Neuronal stem cell (in vitro differentiated cells): ENCODE data around the gene ARSJ.

ENCODE experiments used
- DNase-seq: peaks from one replicate; pipeline ENCODE4 v3.0.0-alpha.2; 2013; ENCODE audit warnings: low spot score
- H2AFZ ChIP-seq: one replicate; pipeline ENCODE4 v1.6.1; 2013; ENCODE audit warnings: mild to moderate bottlenecking, low read length, inconsistent platforms
- H2AK5ac ChIP-seq: 2 replicates; pipeline ENCODE4 v1.6.1; 2013; ENCODE audit warnings: low read depth, mild to moderate bottlenecking, inconsistent platforms, low read length, moderate library complexity, mixed read lengths
- H2BK120ac ChIP-seq: 2 replicates; pipeline ENCODE4 v1.6.1; 2013; ENCODE audit warnings: low read depth, mild to moderate bottlenecking, inconsistent platforms, low read length, moderate library complexity, mixed read lengths
- H2BK12ac ChIP-seq: one replicate; pipeline ENCODE4 v1.6.1; 2013; ENCODE audit warnings: low read length, inconsistent platforms
- H2BK15ac ChIP-seq: 2 replicates; pipeline ENCODE4 v1.6.1; 2013; ENCODE audit warnings: mild to moderate bottlenecking, low read length, inconsistent platforms, mixed read lengths
- H2BK5ac ChIP-seq: one replicate; pipeline ENCODE4 v1.6.1; 2013; ENCODE audit warnings: inconsistent platforms, mild to moderate bottlenecking, low read length, moderate library complexity
- H3K14ac ChIP-seq: one replicate; pipeline ENCODE4 v1.6.1; 2013; ENCODE audit warnings: low read length, inconsistent platforms
- H3K18ac ChIP-seq: 2 replicates; pipeline ENCODE4 v1.6.1; 2013; ENCODE audit warnings: low read length, inconsistent platforms
- H3K23ac ChIP-seq: 2 replicates; pipeline ENCODE4 v1.6.1; 2013; ENCODE audit warnings: low read depth, mild to moderate bottlenecking, mixed read lengths, low read length, inconsistent platforms; ENCODE audit not compliant: poor library complexity
- H3K27ac ChIP-seq: replicated peaks from 3 replicates; pipeline ENCODE4 v1.5.1; 2013; ENCODE audit warnings: low read length, inconsistent platforms
- H3K27me3 ChIP-seq, 3 experiments: 2 replicates each; pipeline ENCODE4 v1.6.1; 2013; ENCODE audit warnings: low read length in 3 of 3, mild to moderate bottlenecking in 2 of 3, inconsistent platforms in 1 of 3, low read depth in 1 of 3, mixed read lengths in 1 of 3, moderate library complexity in 1 of 3; ENCODE audit not compliant: control insufficient read depth in 3 of 3, insufficient read depth in 3 of 3
- H3K36me3 ChIP-seq, 2 donors: replicated peaks in 1 of 2; 2 replicates each; pipeline ENCODE4 v1.6.1; 2013; ENCODE audit warnings: low read length in 2 of 2; ENCODE audit not compliant: control insufficient read depth in 2 of 2, insufficient read depth in 2 of 2
- H3K4ac ChIP-seq: 2 replicates; pipeline ENCODE4 v1.6.1; 2013; ENCODE audit warnings: inconsistent platforms, mild to moderate bottlenecking, low read length, moderate library complexity
- H3K4me1 ChIP-seq, 2 donors: 1 replicate in 1 of 2; 2 replicates in 1 of 2; pipeline ENCODE4 v1.6.1; 2013; ENCODE audit warnings: low read length in 2 of 2, low read depth in 1 of 2; ENCODE audit not compliant: control insufficient read depth in 2 of 2, insufficient read depth in 1 of 2
- H3K4me2 ChIP-seq: one replicate; pipeline ENCODE4 v1.6.1; 2013; ENCODE audit warnings: mild to moderate bottlenecking, low read length, inconsistent platforms; ENCODE audit not compliant: insufficient read depth, poor library complexity, severe bottlenecking
- H3K4me3 ChIP-seq, 2 donors: 2 replicates each; pipeline ENCODE4 v1.5.1; 2013; ENCODE audit warnings: low read length in 2 of 2, mild to moderate bottlenecking in 2 of 2, inconsistent platforms in 1 of 2, moderate library complexity in 1 of 2
- H3K79me1 ChIP-seq: one replicate; pipeline ENCODE4 v1.6.1; 2013; ENCODE audit warnings: low read depth, mild to moderate bottlenecking, inconsistent platforms, low read length, moderate library complexity
- H3K9ac ChIP-seq: one replicate; pipeline ENCODE4 v1.6.1; 2013; ENCODE audit warnings: mild to moderate bottlenecking, low read depth, low read length, inconsistent platforms; ENCODE audit not compliant: poor library complexity
- H3K9me3 ChIP-seq, 2 donors: replicated peaks in 1 of 2; 2 replicates each; pipeline versions ENCODE3 to v1.6.1; 2013; ENCODE audit warnings: low read length in 2 of 2, mild to moderate bottlenecking in 2 of 2, inconsistent platforms in 1 of 2, low read depth in 1 of 2, mixed read lengths in 1 of 2, moderate library complexity in 1 of 2; ENCODE audit not compliant: control insufficient read depth in 2 of 2, insufficient read depth in 1 of 2
- H4K8ac ChIP-seq: one replicate; pipeline ENCODE4 v1.6.1; 2013; ENCODE audit warnings: low read depth, mild to moderate bottlenecking, inconsistent platforms, low read length, moderate library complexity
- H4K91ac ChIP-seq: one replicate; pipeline ENCODE4 v1.6.1; 2013; ENCODE audit warnings: low read length, low read depth, mild to moderate bottlenecking, inconsistent platforms; ENCODE audit not compliant: poor library complexity
- WGBS, 2 donors: extraction: QIAGEN DNeasy Blood & Tissue Kit; methylation state at CpG; one replicate each; pipeline ENCODE4 v1.1.7; 2013; ENCODE audit warnings: missing lambda C conversion rate in 2 of 2, mixed read lengths in 1 of 2; ENCODE audit not compliant: insufficient read length in 2 of 2, insufficient replicate concordance in 1 of 2; ENCODE audit errors: extremely low coverage in 2 of 2; 5-methylcytosine and 5-hydroxymethylcytosine counted together

The ARSJ gene

GRCh38 chr4:113997206-113997605 is 17.8 kb upstream of the ARSJ start:
- no peaks in the 10 kb centered on the region for H3K79me1 ChIP-seq
- no peak overlapping the region for H3K27ac ChIP-seq
- H2BK120ac ChIP-seq, result no peak overlapping the region
- no peak overlapping the region for H2BK15ac ChIP-seq
- H2BK12ac ChIP-seq, result no peak overlapping the region
- no peak overlapping the region for H3K14ac ChIP-seq
- no peak overlapping the region for H3K23ac ChIP-seq
- no peak overlapping the region for H2AFZ ChIP-seq
- no peak overlapping the region for H4K91ac ChIP-seq
- DNase-seq, result no peak
- H3K27me3 ChIP-seq, result peaks cover 0 to 9% (median 0%) of the 10 kb centered on the region in 3 experiments
- H3K4me3 ChIP-seq, result no peak overlapping the region
- no peak overlapping the region for H3K9ac ChIP-seq
- H3K36me3 ChIP-seq, result no peaks in the 10 kb centered on the region
- H3K4me2 ChIP-seq, result no peak overlapping the region
- no CpG with 5 or more reads among the region's 1 CpG for WGBS, 2 donors
- no peak overlapping the region for H3K18ac ChIP-seq
- no peaks in the 10 kb centered on the region for H3K9me3 ChIP-seq
- H3K4ac ChIP-seq, result no peak overlapping the region
- no peaks in the 10 kb centered on the region for H3K4me1 ChIP-seq
- H4K8ac ChIP-seq, result no peak overlapping the region
- no peak overlapping the region for H2BK5ac ChIP-seq
- H2AK5ac ChIP-seq, result no peak overlapping the region

DNA sequence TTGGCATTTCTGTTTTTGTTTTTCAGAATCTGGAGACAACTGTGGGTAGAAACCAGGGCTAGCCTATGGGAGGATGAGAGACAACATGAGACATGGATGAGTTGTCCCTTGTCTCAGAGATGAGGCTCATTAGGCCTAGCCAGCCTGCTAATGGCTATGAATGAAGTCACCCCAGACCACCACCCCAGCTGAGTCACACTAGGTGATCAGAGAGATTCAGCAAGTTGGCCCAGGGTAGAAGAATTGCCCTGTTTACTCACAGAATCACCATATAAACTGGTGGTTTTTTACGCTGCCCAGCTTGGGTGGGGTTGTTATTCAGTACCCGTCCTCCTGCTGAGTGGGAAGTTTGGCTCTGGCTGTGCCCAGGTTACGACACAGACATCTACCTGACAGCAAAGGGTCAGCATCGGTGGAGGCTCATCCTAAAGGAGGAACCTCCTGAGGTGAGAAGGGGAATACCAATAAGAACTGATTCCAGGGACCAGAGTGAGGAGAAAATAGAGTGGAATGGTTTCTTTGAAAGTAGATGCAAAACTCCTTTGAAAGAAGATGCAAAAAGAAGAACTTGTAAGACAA is 17.2 kb upstream of the ARSJ start:
- H3K27me3 ChIP-seq, result peaks cover 0 to 9% (median 0%) of the 10 kb centered on the region in 3 experiments
- H4K8ac ChIP-seq, result no peak overlapping the region
- no peak overlapping the region for H2BK15ac ChIP-seq
- H3K18ac ChIP-seq, result no peak overlapping the region
- no CpG with 5 or more reads among the region's 4 CpGs for WGBS, 2 donors
- H2AK5ac ChIP-seq, result no peak overlapping the region
- no peaks in the 10 kb centered on the region for H3K9me3 ChIP-seq
- no peak overlapping the region for H3K14ac ChIP-seq
- H3K4me3 ChIP-seq, result peak overlapping the region in 1 of 2 donors; percentile 42
- H3K36me3 ChIP-seq, result no peaks in the 10 kb centered on the region
- H3K9ac ChIP-seq, result no peak overlapping the region
- no peak overlapping the region for H3K4ac ChIP-seq
- H2AFZ ChIP-seq, result no peak overlapping the region
- H3K27ac ChIP-seq, result no peak overlapping the region
- DNase-seq, result no peak
- H3K4me1 ChIP-seq, result no peaks in the 10 kb centered on the region
- H2BK12ac ChIP-seq, result no peak overlapping the region
- H3K23ac ChIP-seq, result no peak overlapping the region
- H2BK5ac ChIP-seq, result no peak overlapping the region
- no peak overlapping the region for H2BK120ac ChIP-seq
- no peaks in the 10 kb centered on the region for H3K79me1 ChIP-seq
- H4K91ac ChIP-seq, result no peak overlapping the region
- H3K4me2 ChIP-seq, result no peak overlapping the region

GRCh38 chr4:113993887-113994286 is 14.4 kb upstream of the ARSJ start:
- Histone ChIP-seq H3K4me1 (no peaks in the 10 kb centered on the region), H3K18ac (no peak overlapping the region), H3K4ac (no peak overlapping the region), H3K4me2 (no peak overlapping the region), H2AFZ (no peak overlapping the region), H2BK120ac (no peak overlapping the region), H4K8ac (no peak overlapping the region), H2BK15ac (no peak overlapping the region), H3K14ac (no peak overlapping the region), H3K9ac (no peak overlapping the region), H4K91ac (no peak overlapping the region), H3K27me3 (peaks cover 0 to 9% (median 0%) of the 10 kb centered on the region in 3 experiments), H3K4me3 (no peak overlapping the region), H3K9me3 (no peaks in the 10 kb centered on the region), H2BK12ac (no peak overlapping the region), H3K23ac (no peak overlapping the region), H2AK5ac (no peak overlapping the region), H3K36me3 (no peaks in the 10 kb centered on the region), H3K27ac (no peak overlapping the region), H2BK5ac (no peak overlapping the region), H3K79me1 (no peaks in the 10 kb centered on the region)
- DNase-seq, result no peak

DNA sequence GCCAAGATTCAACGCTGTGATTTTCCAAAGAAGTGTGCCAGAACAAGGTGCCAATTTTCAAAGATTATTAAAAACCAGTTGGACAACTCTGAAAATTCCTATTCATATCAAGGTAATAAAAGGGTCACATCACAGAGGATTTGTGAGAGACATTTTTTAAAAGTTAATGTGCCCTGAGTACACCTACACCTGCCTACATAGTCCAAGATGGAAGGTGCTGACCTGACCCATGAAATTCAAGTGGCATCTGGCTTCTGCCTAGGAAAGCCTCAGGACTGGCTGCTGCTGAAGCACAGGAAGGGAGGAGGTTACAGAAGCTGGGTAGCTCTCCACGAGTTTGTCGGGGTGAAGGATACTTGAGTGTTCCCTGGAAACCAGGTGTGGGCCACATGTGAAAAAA is 11.4 kb upstream of the ARSJ start:
- no peak overlapping the region for H3K4me2 ChIP-seq
- H3K79me1 ChIP-seq, result no peaks in the 10 kb centered on the region
- WGBS, 2 donors, result no CpG with 5 or more reads among the region's 3 CpGs
- DNase-seq, result no peak
- no peak overlapping the region for H2BK120ac ChIP-seq
- H2BK12ac ChIP-seq, result no peak overlapping the region
- no peak overlapping the region for H2BK5ac ChIP-seq
- H3K9me3 ChIP-seq, result no peaks in the 10 kb centered on the region
- H3K14ac ChIP-seq, result no peak overlapping the region
- H4K91ac ChIP-seq, result no peak overlapping the region
- H3K4me1 ChIP-seq, result no peaks in the 10 kb centered on the region
- peaks cover 0 to 6% (median 0%) of the 10 kb centered on the region in 3 experiments for H3K27me3 ChIP-seq
- no peak overlapping the region for H3K18ac ChIP-seq
- no peak overlapping the region for H2AK5ac ChIP-seq
- no peak overlapping the region for H3K23ac ChIP-seq
- no peak overlapping the region for H3K27ac ChIP-seq
- H3K36me3 ChIP-seq, result no peaks in the 10 kb centered on the region
- no peak overlapping the region for H2AFZ ChIP-seq
- H3K9ac ChIP-seq, result no peak overlapping the region
- no peak overlapping the region for H2BK15ac ChIP-seq
- no peak overlapping the region for H3K4ac ChIP-seq
- H4K8ac ChIP-seq, result no peak overlapping the region
- H3K4me3 ChIP-seq, result no peak overlapping the region
